HG03135 (cell line): ENCODE measurements around the gene PRDM16.
"Not testable (repeated sequence)": the region's sequence is repeated elsewhere in the genome, so short reads cannot be mapped to it uniquely, and the experiment has no call there.

ENCODE experiments used
- ATAC-seq: cut with Tn5 transposase; IDR thresholded peaks from one replicate; pipeline ENCODE4 v1.9.1; 2021; ENCODE audit warnings: mild to moderate bottlenecking, moderate library complexity; ENCODE audit not compliant: unreplicated experiment

PRDM16 gene

GRCh38 chr1:3271866-3272265 is 202.9 kb downstream of the PRDM16 start:
- no peak for ATAC-seq

DNA sequence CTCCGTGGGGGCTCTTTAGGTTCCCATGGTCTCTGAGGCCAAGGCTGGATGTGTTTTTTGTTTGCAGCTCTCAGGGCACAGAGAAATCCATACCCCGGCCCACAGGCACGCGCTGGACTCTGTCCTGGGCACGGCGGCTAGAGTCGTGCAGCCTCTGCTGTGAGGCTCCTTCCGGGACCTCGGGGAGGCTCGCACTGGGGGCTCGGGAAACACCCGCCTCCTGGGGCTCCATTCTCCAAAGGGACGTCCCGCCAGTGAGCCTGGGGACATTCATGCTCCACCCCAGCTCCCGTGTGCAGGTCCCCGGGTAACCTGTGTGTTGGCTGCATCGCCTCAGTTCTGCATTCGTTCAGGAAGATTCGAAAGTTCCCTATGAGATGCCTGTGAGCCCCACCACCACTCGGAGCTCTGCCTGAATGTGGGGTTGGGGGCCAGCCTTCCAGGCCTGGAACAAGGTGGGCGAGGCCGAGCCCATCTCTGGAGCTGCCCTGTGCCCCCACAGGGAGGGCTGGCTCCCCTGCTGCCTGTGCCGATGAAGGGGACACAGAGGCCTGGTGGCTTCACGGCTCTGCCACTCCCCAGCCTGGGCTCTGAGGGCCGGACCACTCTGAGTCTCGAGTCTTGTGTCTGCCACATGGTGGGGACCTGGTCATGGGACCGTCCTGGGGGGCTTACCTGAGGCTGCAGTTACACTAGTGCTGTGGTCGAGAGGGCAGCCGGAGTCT is 203.5 kb downstream of the PRDM16 start:
- no peak for ATAC-seq

DNA sequence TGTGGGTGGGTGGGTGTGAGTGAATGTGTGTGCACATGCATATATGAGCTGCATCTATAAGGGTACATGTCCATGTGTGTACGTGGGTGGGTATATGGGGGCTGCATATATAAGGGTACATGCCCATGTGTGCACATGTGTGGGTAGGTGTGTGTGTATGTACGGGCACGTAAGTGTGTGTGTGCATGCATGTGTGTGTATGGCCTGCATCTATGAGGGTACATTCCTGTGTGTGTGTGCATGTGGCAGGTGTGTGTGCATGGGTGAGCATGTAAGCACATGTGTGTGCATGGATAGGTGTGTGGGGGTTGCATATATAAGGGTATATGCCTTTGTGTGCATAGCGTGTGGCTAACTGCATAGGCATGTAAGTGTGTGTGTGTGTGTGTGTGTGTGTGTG is 204.4 kb downstream of the PRDM16 start:
- ATAC-seq: no peak

DNA sequence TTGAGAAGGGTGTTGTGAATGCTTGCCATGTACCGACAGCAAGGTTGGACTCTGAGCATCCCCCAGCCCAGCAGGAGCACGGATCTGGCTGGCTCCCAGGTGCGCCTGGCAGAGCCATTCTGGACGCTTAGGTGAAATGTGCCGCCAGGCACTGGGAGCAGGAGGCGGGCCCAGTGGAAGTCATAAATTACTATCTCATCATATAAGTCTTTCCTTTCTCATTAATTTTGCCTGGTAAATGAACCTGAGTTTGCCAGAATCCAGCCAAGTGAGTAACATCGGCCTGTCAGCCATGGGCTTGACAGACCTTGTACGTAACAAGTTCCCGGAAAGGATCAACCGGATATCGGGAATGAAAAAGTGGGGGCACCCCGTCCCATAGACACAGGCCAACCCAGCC is 206.0 kb downstream of the PRDM16 start:
- ATAC-seq: no peak

- no peak for ATAC-seq
Observed at GRCh38 chr1:3275471-3276340, 206.7 kb downstream of the PRDM16 start.

- no peak for ATAC-seq
Observed at GRCh38 chr1:3276341-3276800, 207.4 kb downstream of the PRDM16 start.

GRCh38 chr1:3277011-3277471 is 208.0 kb downstream of the PRDM16 start:
- ATAC-seq: no peak

- ATAC-seq: no peak
Observed at GRCh38 chr1:3277623-3278022, 208.6 kb downstream of the PRDM16 start.

GRCh38 chr1:3278416-3279181 is 209.6 kb downstream of the PRDM16 start:
- no peak for ATAC-seq

DNA sequence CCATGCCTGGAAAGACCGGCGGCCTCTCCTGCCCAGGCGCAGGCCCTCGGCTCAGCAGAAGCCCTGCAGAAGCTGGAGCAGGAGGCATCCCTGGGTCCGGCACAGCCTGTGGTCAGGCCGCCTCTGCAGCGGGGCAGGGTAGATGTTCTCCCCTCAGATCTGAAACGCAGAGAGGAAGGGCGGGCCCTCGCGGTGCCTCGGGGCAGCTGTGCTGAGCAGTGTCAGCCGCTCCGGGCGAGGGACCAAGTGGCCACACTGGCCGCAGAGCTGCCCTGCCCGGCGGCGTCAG is 210.1 kb downstream of the PRDM16 start:
- ATAC-seq: no peak

DNA sequence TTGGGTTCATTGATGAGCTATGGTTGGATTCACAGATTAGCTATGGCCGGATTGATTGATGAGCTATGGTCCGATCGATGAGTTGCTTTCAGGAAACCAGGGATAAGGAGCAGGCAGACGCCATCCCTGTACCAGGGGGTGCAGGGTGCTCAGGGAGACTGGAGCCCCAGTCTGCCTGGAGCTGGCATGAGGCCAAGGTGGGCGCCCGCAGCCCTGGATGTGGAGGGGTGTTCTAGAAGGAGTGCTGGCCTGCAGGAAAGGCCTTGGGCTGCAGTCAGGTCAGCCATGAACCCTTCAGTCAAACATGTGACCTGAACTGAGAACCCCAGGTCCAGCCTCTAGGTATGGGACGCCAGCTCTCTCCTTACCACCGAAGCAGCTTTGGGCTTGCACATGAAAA is 212.7 kb downstream of the PRDM16 start:
- no peak for ATAC-seq

- no peak for ATAC-seq
Observed at GRCh38 chr1:3282186-3282585, 213.2 kb downstream of the PRDM16 start.

GRCh38 chr1:3282656-3283430 is 213.8 kb downstream of the PRDM16 start:
- ATAC-seq: no peak

GRCh38 chr1:3283849-3284248 is 214.8 kb downstream of the PRDM16 start:
- ATAC-seq: no peak

GRCh38 chr1:3284691-3285090 is 215.7 kb downstream of the PRDM16 start:
- no peak for ATAC-seq

DNA sequence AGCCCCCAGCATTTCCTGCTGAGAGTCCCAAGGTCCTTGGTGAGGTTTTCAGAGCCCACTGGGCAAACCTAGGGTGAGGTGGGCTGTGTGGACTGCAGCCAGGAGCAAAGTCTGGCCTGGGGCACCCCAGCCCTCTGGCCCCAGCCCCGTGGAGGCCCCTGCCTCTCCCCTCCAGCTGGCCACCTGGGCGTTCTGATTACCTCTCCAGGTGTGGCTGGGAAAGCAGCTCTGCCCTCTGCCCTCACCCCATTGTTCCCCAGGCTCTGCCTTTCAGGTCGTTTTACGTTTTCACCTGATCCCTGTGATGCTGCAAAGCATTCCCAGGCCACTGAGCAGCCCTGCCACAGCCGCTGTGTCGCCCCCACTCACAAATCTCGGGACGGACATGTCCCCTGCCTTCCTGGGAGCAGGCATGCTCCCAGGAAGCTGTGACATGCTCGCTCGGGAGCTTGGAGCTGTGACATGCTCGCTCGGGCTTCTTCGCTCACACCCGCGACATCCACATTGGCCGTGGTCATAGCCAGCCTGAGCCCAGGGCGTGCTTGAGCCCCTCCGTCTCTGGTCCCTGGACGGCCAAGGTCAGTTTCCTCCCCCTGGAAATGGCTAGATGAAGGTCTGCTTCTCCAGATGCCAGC is 216.2 kb downstream of the PRDM16 start:
- ATAC-seq: no peak

- not testable (repeated sequence) for ATAC-seq
Observed at GRCh38 chr1:3287095-3287494, 218.1 kb downstream of the PRDM16 start.

- ATAC-seq: no peak
Observed at GRCh38 chr1:3287656-3288160, 218.7 kb downstream of the PRDM16 start.

DNA sequence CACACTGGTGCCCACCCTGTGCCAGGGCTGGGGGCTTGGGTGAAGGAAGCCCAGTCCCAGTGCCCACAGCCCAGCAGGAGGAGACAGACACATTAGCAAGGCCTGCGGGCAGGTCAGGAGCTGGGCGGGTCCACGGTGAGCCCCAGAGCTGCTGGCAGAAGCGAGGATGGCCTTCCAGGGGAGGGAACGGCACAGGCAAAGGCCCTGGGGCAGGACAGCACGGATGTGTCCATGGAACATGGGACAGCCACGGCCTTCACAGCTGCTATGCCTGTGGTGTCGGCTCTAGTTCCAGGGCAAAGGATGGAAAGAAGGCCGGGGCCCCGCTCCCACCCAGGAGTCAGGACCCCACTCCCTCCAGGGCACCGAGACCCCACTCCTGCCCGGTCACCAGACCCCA is 220.5 kb downstream of the PRDM16 start:
- no peak for ATAC-seq

GRCh38 chr1:3290438-3290837 is 221.4 kb downstream of the PRDM16 start:
- ATAC-seq: no peak
